Right lobe of liver (tissue), 4 donors: ENCODE measurements around the gene BDKRB2.

Source experiments
- POLR2A ChIP-seq: fragments of 450-650 bp; IDR thresholded peaks from one replicate; pipeline ENCODE4 v1.6.1; 2017; ENCODE audit warnings: antibody characterized with exemption, mild to moderate bottlenecking
- TF ChIP-seq, protein P1 (sequence below), 4 donors: fragments of 200-600 bp in 3 of 4; fragments of 450-650 bp in 1 of 4; IDR thresholded peaks; one replicate each; pipeline versions ENCODE4 v1.5.1 to v1.8.0; 2016 to 2022; ENCODE audit warnings: antibody characterized with exemption in 4 of 4, mild to moderate bottlenecking in 2 of 4
- donor health status: DM: no; HTN: no; CAD: no.
- donor health status: DM: no; HTN: no; CAD: no.
- donor health status: DM: no; HTN: yes; CAD: no.

DNA sequence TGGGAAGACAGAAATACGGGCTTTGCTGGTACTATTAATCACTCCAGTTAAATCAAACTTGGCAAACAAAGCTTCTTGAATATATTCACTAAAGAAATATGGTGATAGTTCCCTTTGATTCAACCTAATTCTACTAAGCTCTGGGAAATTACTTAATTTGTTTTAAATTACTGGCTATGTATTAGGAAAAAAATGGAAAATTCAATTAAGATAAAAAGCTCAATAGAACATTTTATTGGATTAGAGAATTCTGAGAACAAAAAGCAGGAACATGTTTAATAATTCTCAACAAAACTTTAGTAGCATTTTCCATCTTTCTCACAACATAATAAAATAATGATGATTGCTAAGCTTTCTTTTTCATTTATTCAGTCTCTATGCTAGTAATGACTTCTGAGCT, 81.6 kb downstream of the BDKRB2 start:
- TF ChIP-seq, protein P1, sequence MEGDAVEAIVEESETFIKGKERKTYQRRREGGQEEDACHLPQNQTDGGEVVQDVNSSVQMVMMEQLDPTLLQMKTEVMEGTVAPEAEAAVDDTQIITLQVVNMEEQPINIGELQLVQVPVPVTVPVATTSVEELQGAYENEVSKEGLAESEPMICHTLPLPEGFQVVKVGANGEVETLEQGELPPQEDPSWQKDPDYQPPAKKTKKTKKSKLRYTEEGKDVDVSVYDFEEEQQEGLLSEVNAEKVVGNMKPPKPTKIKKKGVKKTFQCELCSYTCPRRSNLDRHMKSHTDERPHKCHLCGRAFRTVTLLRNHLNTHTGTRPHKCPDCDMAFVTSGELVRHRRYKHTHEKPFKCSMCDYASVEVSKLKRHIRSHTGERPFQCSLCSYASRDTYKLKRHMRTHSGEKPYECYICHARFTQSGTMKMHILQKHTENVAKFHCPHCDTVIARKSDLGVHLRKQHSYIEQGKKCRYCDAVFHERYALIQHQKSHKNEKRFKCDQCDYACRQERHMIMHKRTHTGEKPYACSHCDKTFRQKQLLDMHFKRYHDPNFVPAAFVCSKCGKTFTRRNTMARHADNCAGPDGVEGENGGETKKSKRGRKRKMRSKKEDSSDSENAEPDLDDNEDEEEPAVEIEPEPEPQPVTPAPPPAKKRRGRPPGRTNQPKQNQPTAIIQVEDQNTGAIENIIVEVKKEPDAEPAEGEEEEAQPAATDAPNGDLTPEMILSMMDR (IDR thresholded peaks at IDR 0.05) = no peak
- TF ChIP-seq POLR2A = no peak
